A673 (cell line): ENCODE data around the gene SCAF4.

ENCODE experiments used
- CTCF ChIP-seq: fragments of 300-800, 200-600 bp; sonication (generic); conservative IDR thresholded peaks from 2 replicates; pipeline ENCODE4 v1.5.1; 2017; ENCODE audit warnings: low read depth, mild to moderate bottlenecking, antibody characterized with exemption, low read length, moderate library complexity, mixed read lengths
- EZH2 ChIP-seq: fragments of 200-600 bp; sonication (generic); IDR thresholded peaks from 2 replicates; pipeline ENCODE4 v1.6.1; 2017; ENCODE audit warnings: borderline replicate concordance, low read depth, mild to moderate bottlenecking, mixed read lengths, antibody characterized with exemption, low read length; ENCODE audit not compliant: poor library complexity, severe bottlenecking

- TF ChIP-seq CTCF (no peak), EZH2 (no peak)
Observed at GRCh38 chr21:31656199-31657095, 75.5 kb downstream of the SCAF4 start.
